Ascending aorta (tissue), 2 donors: ENCODE data around the gene ANAPC4. TPM values are rescaled to one million over a fixed set of nuclear protein-coding genes. Genes with fewer than 3 reads are reported as not detected.

Experiments used
- DNase-seq, 2 donors: peaks; one replicate each; pipeline ENCODE4 v3.0.0-alpha.2; 2019; ENCODE audit warnings: low spot score in 2 of 2
- H3K27ac ChIP-seq, 2 donors: fragments of 200-600 bp; sonication (generic); one replicate each; pipeline ENCODE4 v1.5.1; 2016 to 2017; ENCODE audit warnings: mild to moderate bottlenecking in 1 of 2
- H3K27me3 ChIP-seq: fragments of 200-600 bp; sonication (generic); one replicate; pipeline ENCODE4 v1.5.1; 2017
- H3K36me3 ChIP-seq, 2 donors: fragments of 200-600 bp; sonication (generic); one replicate each; pipeline ENCODE4 v1.5.1; 2016
- H3K4me1 ChIP-seq, 2 donors: fragments of 200-600 bp; sonication (generic); one replicate each; pipeline ENCODE4 v1.5.1; 2016 to 2017; ENCODE audit warnings: mild to moderate bottlenecking in 1 of 2
- H3K4me3 ChIP-seq, 2 donors: fragments of 200-600 bp; sonication (generic); one replicate each; pipeline ENCODE4 v1.5.1; 2016 to 2017; ENCODE audit warnings: mild to moderate bottlenecking in 1 of 2
- H3K9me3 ChIP-seq, 2 donors: fragments of 200-600 bp; sonication (generic); one replicate each; pipeline ENCODE4 v1.5.1; 2016
- intact Hi-C: fragments of 100-400 bp; cut with DNase I; formaldehyde crosslinking; loops from one replicate; pipeline ENCODE4 v1.15.1; 2023
- total RNA-seq: library from RNA; depleted of rRNA; stranded (reverse); fragments of >200 nt; gene quantifications from one replicate; pipeline ENCODE4 v1.1.0, GENCODE V29; 2016
- TF ChIP-seq, protein P1 (sequence below), 3 experiments: fragments of 200-600 bp in 2 of 3; fragments of 450-650 bp in 1 of 3; sonication (generic) in 2 of 3; IDR thresholded peaks; one replicate each; pipeline ENCODE4 v1.5.1; 2016 to 2019; ENCODE audit warnings: antibody characterized with exemption in 3 of 3, mild to moderate bottlenecking in 1 of 3, moderate library complexity in 1 of 3

Gene ANAPC4
- total RNA-seq, 1 donor from 2014 or later = 23.4 TPM

DNA sequence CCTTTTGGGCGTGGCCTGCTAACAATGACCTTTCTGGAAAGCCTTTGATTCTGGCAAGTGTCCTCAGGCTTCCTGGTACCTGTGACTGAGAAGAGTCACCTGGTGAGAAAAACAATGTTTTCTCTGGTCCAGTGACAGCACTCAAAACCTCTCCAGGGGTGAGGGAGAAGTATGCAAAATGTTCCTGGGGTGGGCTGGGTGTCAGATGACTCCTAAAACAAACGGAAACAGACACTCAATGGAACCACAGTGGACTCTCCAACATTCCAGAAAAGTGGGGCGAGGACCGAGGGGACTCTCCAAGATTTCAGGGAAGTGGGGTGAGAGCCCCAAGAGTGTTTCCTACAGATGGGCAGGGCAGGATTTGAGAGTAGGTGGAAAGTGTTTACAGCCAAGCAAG is 69.5 kb downstream of the ANAPC4 start:
- Histone ChIP-seq H3K27me3 (no peaks in the 10 kb centered on the region), H3K36me3 (no peaks in the 10 kb centered on the region), H3K4me3 (no peak overlapping the region), H3K4me1 (no peaks in the 10 kb centered on the region), H3K9me3 (no peaks in the 10 kb centered on the region), H3K27ac (no peak overlapping the region)
- TF ChIP-seq, protein P1, sequence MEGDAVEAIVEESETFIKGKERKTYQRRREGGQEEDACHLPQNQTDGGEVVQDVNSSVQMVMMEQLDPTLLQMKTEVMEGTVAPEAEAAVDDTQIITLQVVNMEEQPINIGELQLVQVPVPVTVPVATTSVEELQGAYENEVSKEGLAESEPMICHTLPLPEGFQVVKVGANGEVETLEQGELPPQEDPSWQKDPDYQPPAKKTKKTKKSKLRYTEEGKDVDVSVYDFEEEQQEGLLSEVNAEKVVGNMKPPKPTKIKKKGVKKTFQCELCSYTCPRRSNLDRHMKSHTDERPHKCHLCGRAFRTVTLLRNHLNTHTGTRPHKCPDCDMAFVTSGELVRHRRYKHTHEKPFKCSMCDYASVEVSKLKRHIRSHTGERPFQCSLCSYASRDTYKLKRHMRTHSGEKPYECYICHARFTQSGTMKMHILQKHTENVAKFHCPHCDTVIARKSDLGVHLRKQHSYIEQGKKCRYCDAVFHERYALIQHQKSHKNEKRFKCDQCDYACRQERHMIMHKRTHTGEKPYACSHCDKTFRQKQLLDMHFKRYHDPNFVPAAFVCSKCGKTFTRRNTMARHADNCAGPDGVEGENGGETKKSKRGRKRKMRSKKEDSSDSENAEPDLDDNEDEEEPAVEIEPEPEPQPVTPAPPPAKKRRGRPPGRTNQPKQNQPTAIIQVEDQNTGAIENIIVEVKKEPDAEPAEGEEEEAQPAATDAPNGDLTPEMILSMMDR (IDR thresholded peaks at IDR 0.05) = no peak
- intact Hi-C loops = no loop called here
- DNase-seq = no peak

DNA sequence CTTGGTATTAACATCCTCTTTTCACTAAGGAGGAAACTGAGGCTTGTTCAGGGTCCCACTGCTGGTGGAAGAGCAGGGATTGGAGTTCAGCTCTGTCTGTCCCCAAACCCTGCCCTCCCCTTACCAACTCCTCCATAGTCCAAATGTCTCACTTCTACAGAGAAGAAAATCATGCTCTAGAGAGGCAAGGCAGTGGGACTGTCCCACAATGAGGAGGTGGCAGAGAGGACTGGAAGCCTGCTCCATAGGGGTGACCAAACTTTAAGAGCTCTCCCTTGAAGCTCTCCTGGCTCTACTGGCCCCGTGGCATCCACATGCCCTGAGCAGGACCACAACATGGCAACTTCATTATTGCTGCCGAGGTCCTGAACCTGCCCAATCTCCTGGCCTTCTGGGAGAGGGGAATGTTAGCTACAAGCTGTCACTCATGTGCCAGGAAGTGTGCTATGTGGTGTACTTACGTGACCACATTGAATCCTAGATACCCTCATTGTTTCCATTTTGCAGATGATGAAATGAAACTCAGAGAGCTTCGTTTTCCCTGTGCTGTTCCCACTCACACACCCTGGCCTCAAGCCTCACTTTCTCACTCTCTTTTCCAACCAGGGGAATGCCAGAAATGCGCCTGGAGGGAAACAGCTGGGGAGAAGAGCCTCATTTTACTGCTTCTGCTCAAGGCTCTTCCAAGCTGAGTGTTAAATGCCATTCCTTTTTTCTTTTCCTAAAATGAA is 71.5 kb downstream of the ANAPC4 start:
- H3K9me3 ChIP-seq = no peaks in the 10 kb centered on the region
- TF ChIP-seq, protein P1 (IDR thresholded peaks at IDR 0.05) = no peak

DNA sequence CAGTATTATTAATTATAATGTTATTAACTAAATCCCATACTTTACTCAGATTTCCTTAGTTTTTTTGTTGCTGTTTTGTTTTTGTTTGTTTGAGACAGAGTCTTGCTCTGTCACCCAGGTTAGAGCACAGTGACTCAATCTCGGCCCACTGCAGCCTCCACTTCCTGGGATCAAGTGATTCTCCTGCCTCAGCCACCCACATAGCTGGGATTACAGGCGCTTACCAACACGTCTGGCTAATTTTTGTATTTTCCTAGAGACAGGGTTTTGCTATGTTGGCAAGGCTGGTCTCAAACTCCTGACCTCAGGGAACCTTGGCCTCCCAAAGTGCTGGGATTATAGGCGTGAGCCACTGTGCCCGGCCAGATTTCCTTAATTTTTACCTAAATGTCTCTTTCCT is 72.2 kb downstream of the ANAPC4 start:
- peak in 1 of 2 donors; percentile 1 for DNase-seq
- H3K27me3 ChIP-seq = no peaks in the 10 kb centered on the region

More for the DNA sequence above, 71.5 kb downstream of the ANAPC4 start:
- Histone ChIP-seq H3K27me3 (no peaks in the 10 kb centered on the region), H3K4me1 (no peaks in the 10 kb centered on the region), H3K36me3 (no peaks in the 10 kb centered on the region), H3K27ac (no peak overlapping the region), H3K4me3 (no peak overlapping the region)
- intact Hi-C loops = no loop called here
- peak in 1 of 2 donors; percentile 11 for DNase-seq

DNA sequence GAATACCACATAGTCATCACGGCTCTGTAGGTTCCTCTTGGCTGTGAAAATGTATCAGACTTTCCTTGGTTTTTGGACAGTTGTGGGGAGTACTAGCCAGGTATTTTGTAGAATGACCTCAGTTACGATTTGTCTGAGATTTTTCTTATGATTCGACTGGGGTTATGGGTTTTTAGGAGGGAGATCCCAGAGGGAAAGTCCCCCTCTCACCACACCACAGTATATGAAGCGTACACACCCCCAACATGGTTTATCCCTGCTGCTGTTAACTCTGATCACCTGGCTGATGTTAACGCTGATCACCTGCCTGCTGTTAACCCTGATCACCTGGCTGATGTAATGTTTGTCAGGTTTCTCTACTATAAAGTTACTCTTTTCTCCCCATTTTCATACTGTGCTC is 72.6 kb downstream of the ANAPC4 start:
- intact Hi-C loops = no loop called here

More for the DNA sequence above, 72.2 kb downstream of the ANAPC4 start:
- Histone ChIP-seq H3K36me3 (no peaks in the 10 kb centered on the region), H3K4me3 (no peak overlapping the region), H3K9me3 (no peaks in the 10 kb centered on the region), H3K27ac (no peak overlapping the region), H3K4me1 (no peaks in the 10 kb centered on the region)
- TF ChIP-seq, protein P1 (IDR thresholded peaks at IDR 0.05) = no peak
- intact Hi-C loops = no loop called here

DNA sequence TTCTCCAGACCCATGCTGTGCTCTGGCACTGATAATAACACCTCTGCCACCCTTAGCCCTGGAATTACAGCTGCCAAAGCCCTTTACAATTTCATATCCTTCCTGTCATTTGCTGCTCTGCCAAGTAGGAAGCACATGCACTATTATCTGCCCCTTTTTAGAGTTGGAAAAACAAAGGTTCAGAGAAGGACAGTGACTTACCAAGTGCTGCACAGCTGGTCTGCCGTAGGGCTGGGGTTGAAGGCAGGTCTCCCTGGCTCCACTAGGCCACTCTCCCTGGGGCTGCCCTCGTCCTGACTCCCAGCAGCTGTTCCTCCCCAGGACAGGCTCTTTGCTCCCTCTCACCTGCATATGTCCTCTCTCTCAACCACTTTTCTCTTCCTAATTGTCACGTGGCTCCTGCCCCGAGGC is 73.4 kb downstream of the ANAPC4 start:
- intact Hi-C loops = no loop called here
- no peak overlapping the region for H3K4me3 ChIP-seq
- H3K27me3 ChIP-seq = no peaks in the 10 kb centered on the region
- H3K36me3 ChIP-seq = no peaks in the 10 kb centered on the region
- H3K4me1 ChIP-seq = no peaks in the 10 kb centered on the region
- H3K9me3 ChIP-seq = no peaks in the 10 kb centered on the region
- no peak overlapping the region for H3K27ac ChIP-seq
- DNase-seq = no peak
- TF ChIP-seq, protein P1 (IDR thresholded peaks at IDR 0.05) = no peak

More for the DNA sequence above, 72.6 kb downstream of the ANAPC4 start:
- Histone ChIP-seq H3K4me1 (no peaks in the 10 kb centered on the region), H3K27ac (no peak overlapping the region), H3K4me3 (no peak overlapping the region), H3K36me3 (no peaks in the 10 kb centered on the region), H3K27me3 (no peaks in the 10 kb centered on the region), H3K9me3 (no peaks in the 10 kb centered on the region)
- TF ChIP-seq, protein P1 (IDR thresholded peaks at IDR 0.05) = no peak
- DNase-seq = no peak
